GM19099 (cell line): Measurements from ENCODE around the gene C10orf105.

ENCODE experiments used
- POLR2A ChIP-seq: IDR thresholded peaks from 3 replicates; pipeline ENCODE4 v1.6.1; 2011; ENCODE audit warnings: low read depth; ENCODE audit not compliant: insufficient read length; ENCODE audit errors: extremely low read depth

C10orf105 gene

GRCh38 chr10:71693377-71693776 is 26.2 kb downstream of the C10orf105 start:
- TF ChIP-seq POLR2A = no peak

- TF ChIP-seq POLR2A = no peak
These were observed 26.8 kb downstream of the C10orf105 start for GRCh38 chr10:71692598-71693306.

- no peak for TF ChIP-seq POLR2A
These were observed 28.2 kb downstream of the C10orf105 start for GRCh38 chr10:71691405-71691804.

GRCh38 chr10:71690094-71690720 is 29.4 kb downstream of the C10orf105 start:
- TF ChIP-seq POLR2A = no peak

- TF ChIP-seq POLR2A = no peak
These were observed 31.3 kb downstream of the C10orf105 start for GRCh38 chr10:71688256-71688655.

- no peak for TF ChIP-seq POLR2A
These were observed 32.1 kb downstream of the C10orf105 start for GRCh38 chr10:71687480-71687879.

GRCh38 chr10:71687077-71687476 is 32.5 kb downstream of the C10orf105 start:
- no peak for TF ChIP-seq POLR2A

GRCh38 chr10:71685554-71686232 is 33.9 kb downstream of the C10orf105 start:
- no peak for TF ChIP-seq POLR2A

- no peak for TF ChIP-seq POLR2A
These were observed 35.0 kb downstream of the C10orf105 start for GRCh38 chr10:71684356-71685173.

- no peak for TF ChIP-seq POLR2A
These were observed 36.3 kb downstream of the C10orf105 start for GRCh38 chr10:71683301-71683700.

GRCh38 chr10:71681977-71682376 is 37.6 kb downstream of the C10orf105 start:
- TF ChIP-seq POLR2A = no peak

GRCh38 chr10:71679425-71679824 is 40.2 kb downstream of the C10orf105 start:
- TF ChIP-seq POLR2A = no peak

- no peak for TF ChIP-seq POLR2A
These were observed 41.3 kb downstream of the C10orf105 start for GRCh38 chr10:71678057-71678805.

GRCh38 chr10:71677261-71677660 is 42.3 kb downstream of the C10orf105 start:
- TF ChIP-seq POLR2A = no peak
